SIG-M5 (cell line): ENCODE measurements around the gene EIF4G2.

Source experiments
- DNase-seq: peaks from one replicate; lab custom pipeline; 2025; lab: John Stamatoyannopoulos, UW

EIF4G2 gene

GRCh38 chr11:10808235-10808552, 532 bp downstream of the EIF4G2 start:
- DNase-seq: no peak

- no peak for DNase-seq
Observed at GRCh38 chr11:10807493-10808234, 1.1 kb downstream of the EIF4G2 start.

- no peak for DNase-seq
Observed at GRCh38 chr11:10806206-10806605, 2.5 kb downstream of the EIF4G2 start.

GRCh38 chr11:10805741-10806140, 3.0 kb downstream of the EIF4G2 start:
- DNase-seq: no peak

GRCh38 chr11:10803676-10804075, 5.0 kb downstream of the EIF4G2 start:
- no peak for DNase-seq

GRCh38 chr11:10800292-10800691, 8.4 kb downstream of the EIF4G2 start:
- DNase-seq: no peak

- no peak for DNase-seq
Observed at GRCh38 chr11:10798330-10798928, 10.3 kb downstream of the EIF4G2 start.

- DNase-seq: no peak
Observed at GRCh38 chr11:10797531-10797930, 11.2 kb downstream of the EIF4G2 start.

- no peak for DNase-seq
Observed at GRCh38 chr11:10797001-10797400, 11.7 kb downstream of the EIF4G2 start.

GRCh38 chr11:10796191-10796590, 12.5 kb downstream of the EIF4G2 start:
- DNase-seq: no peak

- no peak for DNase-seq
Observed at GRCh38 chr11:10793470-10794255, 15.1 kb downstream of the EIF4G2 start.

GRCh38 chr11:10792385-10793068, 16.2 kb downstream of the EIF4G2 start:
- DNase-seq: no peak

GRCh38 chr11:10786451-10786850, 22.3 kb downstream of the EIF4G2 start:
- DNase-seq: no peak

- DNase-seq: no peak
Observed at GRCh38 chr11:10785146-10785474, 23.6 kb downstream of the EIF4G2 start.

- no peak for DNase-seq
Observed at GRCh38 chr11:10784232-10785145, 24.2 kb downstream of the EIF4G2 start.

GRCh38 chr11:10780040-10780439, 28.7 kb downstream of the EIF4G2 start:
- no peak for DNase-seq

- no peak for DNase-seq
Observed at GRCh38 chr11:10779086-10779485, 29.6 kb downstream of the EIF4G2 start.

- DNase-seq: no peak
Observed at GRCh38 chr11:10778217-10778970, 30.3 kb downstream of the EIF4G2 start.

GRCh38 chr11:10777806-10778205, 30.9 kb downstream of the EIF4G2 start:
- DNase-seq: no peak

- no peak for DNase-seq
Observed at GRCh38 chr11:10777393-10777793, 31.3 kb downstream of the EIF4G2 start.

- DNase-seq: no peak
Observed at GRCh38 chr11:10774811-10775210, 33.9 kb downstream of the EIF4G2 start.
